ENCODE results near the gene RNF223. TPM values are rescaled to one million over a fixed set of nuclear protein-coding genes. Genes with fewer than 3 reads are reported as not detected.

Gene RNF223
- total and polyA plus RNA-seq, 2 of the 13 experiments (the other 11 are each of a cell fraction or from before 2014, with no cell fraction given) = 0.03 TPM; not detected in 1

DNA sequence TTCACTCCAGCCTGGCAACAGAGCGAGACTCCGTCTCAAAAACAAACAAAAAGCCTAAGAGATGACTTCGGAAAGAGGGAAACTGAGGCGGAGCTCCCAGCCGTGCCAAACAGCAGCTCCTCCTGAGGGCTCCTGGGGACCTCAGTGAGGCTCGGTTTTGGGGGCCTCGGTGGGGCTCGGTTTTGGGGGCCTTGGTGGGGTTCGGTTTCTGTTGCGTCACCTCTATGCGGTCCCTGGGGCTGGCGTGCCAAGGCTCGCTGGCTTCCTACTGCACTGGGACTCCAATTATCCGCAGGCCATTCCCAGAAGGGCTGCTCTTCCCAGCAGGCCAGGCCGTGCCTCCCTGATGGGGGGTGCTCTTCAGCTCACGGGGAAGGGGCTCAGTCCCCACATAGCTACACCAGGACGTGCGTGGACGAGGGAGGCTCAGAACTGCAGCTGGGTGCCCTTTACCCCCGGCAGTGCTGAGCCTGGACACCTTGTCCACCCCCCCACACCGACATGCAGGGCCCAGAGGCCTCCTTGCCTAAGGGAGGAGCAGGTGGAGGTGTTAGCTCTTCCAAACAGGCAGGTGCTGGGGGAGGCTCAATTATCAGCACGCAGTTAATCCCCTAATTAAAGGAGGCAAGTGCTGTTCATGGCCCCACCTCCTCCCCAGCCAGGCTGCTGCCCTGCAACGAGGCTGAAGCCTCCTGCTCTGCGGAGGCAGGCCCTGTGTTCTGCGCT lies 46.9 kb upstream of the RNF223 start:
- FAIRE-seq (no peak), DNase-seq (ENCODE audit: low spot score) (no peak), ATAC-seq (no peak)
- Histone ChIP-seq H3K4me3 (replicated peaks in 1 of 3; ENCODE audit: insufficient read depth in 1 of 3, low read depth in 2 of 3, low read length in 3 of 3) (no peak overlapping the region), H3K9me3 (ENCODE audit: low read length) (no peaks in the 10 kb centered on the region), H3K79me2 (ENCODE audit: insufficient read depth, low read length) (no peaks in the 10 kb centered on the region), H3K9ac (ENCODE audit: insufficient read depth, low read depth, low read length) (no peak overlapping the region), H3K27me3 (ENCODE audit: control insufficient read depth in 1 of 2, insufficient read depth in 2 of 2, low read length in 2 of 2) (peaks cover 7 to 37% of the 10 kb centered on the region in 2 experiments; a peak in 4 of 5 replicates), H3K4me2 (ENCODE audit: low read depth, low read length) (no peak overlapping the region), H3K4me1 (ENCODE audit: insufficient read depth, low read length) (peaks cover 64% of the 10 kb centered on the region), H4K20me1 (ENCODE audit: insufficient read depth, low read length) (no peaks in the 10 kb centered on the region), H3K27ac (ENCODE audit: extremely low read length, insufficient read depth, low read length) (no peak overlapping the region), H2AFZ (ENCODE audit: low read length) (no peak overlapping the region), H3K36me3 (replicated peaks in 1 of 2; ENCODE audit: control insufficient read depth in 1 of 2, insufficient read depth in 2 of 2, low read length in 2 of 2) (no peaks in the 10 kb centered on the region)
- intact Hi-C loops (cut with micrococcal nuclease; ENCODE audit: unreplicated experiment) (loop anchor here (5.0 kb wide), 3 partner anchors 111 to 171 kb away; partner anchors contain the start of genes B3GALT6 and SDF4), in situ Hi-C loops (cut with HindIII; ENCODE audit: extremely low pct_ligation_motif_present, low pct_unique_long_range_greater_than_20kb) (no loop called here)
- POLR2A ChIA-PET = interaction anchor here (1.2 to 2.1 kb wide), 2 partner anchors 110 to 129 kb away, joined by 3 to 7 read pairs; no protein-coding TSS in a partner anchor
- CTCF ChIA-PET (ENCODE audit: low intra/inter-chr PET ratio, low total read pairs) = interaction anchor here (0.8 to 1.4 kb wide), 2 partner anchors 129 to 171 kb away, joined by 4 to 8 read pairs; no protein-coding TSS in a partner anchor
- 36% methylated on average over 14 of the region's 25 CpGs for WGBS (ENCODE audit: low lambda C conversion rate)
- no TSS peak for BruUV-seq (replicated peaks)
- TF ChIP-seq ZBTB25 (CRISPR knock-in tag; IDR thresholded peaks at IDR 0.05) (no peak), ZNF432 (CRISPR knock-in tag; IDR thresholded peaks at IDR 0.05; ENCODE audit: borderline replicate concordance) (no peak), ATF7-NPFF (CRISPR knock-in tag; IDR thresholded peaks at IDR 0.05; ENCODE audit: low read depth) (no peak), TBX3 (IDR thresholded peaks at IDR 0.05; ENCODE audit: borderline replicate concordance) (no peak)

DNA sequence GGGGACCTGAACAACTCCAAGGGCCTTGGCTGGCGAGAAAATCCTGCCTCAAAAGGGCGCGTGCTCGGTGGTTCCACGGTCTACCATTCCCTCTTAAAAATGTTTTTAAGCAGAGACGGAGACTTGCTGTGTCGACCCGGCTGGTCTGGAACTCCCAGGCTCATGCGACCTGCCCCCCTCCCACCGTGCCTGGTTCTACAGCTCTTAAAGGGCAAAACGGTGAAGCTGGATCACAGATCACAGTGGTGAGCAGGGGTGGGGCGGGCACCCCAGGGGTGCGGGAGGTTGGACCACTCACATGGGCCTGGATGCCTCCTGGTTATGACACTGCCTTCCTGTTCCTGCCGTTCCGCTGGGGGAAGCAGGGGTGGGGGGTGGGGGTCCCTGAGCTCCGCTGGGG lies 46.0 kb upstream of the RNF223 start:
- Histone ChIP-seq H3K4me1 (ENCODE audit: insufficient read depth, low read length) (peaks cover 55% of the 10 kb centered on the region), H2AFZ (ENCODE audit: low read length) (no peak overlapping the region), H3K4me3 (replicated peaks in 1 of 3; ENCODE audit: insufficient read depth in 1 of 3, low read depth in 2 of 3, low read length in 3 of 3) (no peak overlapping the region), H3K9me3 (ENCODE audit: low read length) (no peaks in the 10 kb centered on the region), H3K4me2 (ENCODE audit: low read depth, low read length) (no peak overlapping the region), H3K79me2 (ENCODE audit: insufficient read depth, low read length) (no peaks in the 10 kb centered on the region), H3K9ac (ENCODE audit: insufficient read depth, low read depth, low read length) (no peak overlapping the region), H3K27me3 (ENCODE audit: control insufficient read depth in 1 of 2, insufficient read depth in 2 of 2, low read length in 2 of 2) (peaks cover 7 to 37% of the 10 kb centered on the region in 2 experiments; a peak in 4 of 5 replicates), H4K20me1 (ENCODE audit: insufficient read depth, low read length) (no peaks in the 10 kb centered on the region), H3K36me3 (replicated peaks in 1 of 2; ENCODE audit: control insufficient read depth in 1 of 2, insufficient read depth in 2 of 2, low read length in 2 of 2) (no peaks in the 10 kb centered on the region), H3K27ac (ENCODE audit: extremely low read length, insufficient read depth, low read length) (no peak overlapping the region)
- intact Hi-C loops (cut with micrococcal nuclease; ENCODE audit: unreplicated experiment) = loop anchor here (5.0 kb wide), 3 partner anchors 112 to 172 kb away; partner anchors contain the start of genes B3GALT6 and SDF4
- in situ Hi-C loops (cut with HindIII; ENCODE audit: extremely low pct_ligation_motif_present, low pct_unique_long_range_greater_than_20kb) = no loop called here
- DNase-seq (ENCODE audit: low spot score) (no peak), FAIRE-seq (no peak), ATAC-seq (no peak)
- CTCF ChIA-PET (ENCODE audit: low intra/inter-chr PET ratio, low total read pairs) = no interaction called here
- no TSS peak for BruUV-seq (replicated peaks)
- POLR2A ChIA-PET = no interaction called here
- 47% methylated on average over 12 of the region's 16 CpGs for WGBS (ENCODE audit: low lambda C conversion rate)
- TF ChIP-seq NFIB (CRISPR knock-in tag; IDR thresholded peaks at IDR 0.05; ENCODE audit: borderline replicate concordance) (no peak), HDAC2 (CRISPR knock-in tag; IDR thresholded peaks at IDR 0.05) (no peak), TOPORS (CRISPR knock-in tag; IDR thresholded peaks at IDR 0.05) (no peak), ETS1 (CRISPR knock-in tag; IDR thresholded peaks at IDR 0.05) (no peak)
- TF ChIP-seq, protein P1, sequence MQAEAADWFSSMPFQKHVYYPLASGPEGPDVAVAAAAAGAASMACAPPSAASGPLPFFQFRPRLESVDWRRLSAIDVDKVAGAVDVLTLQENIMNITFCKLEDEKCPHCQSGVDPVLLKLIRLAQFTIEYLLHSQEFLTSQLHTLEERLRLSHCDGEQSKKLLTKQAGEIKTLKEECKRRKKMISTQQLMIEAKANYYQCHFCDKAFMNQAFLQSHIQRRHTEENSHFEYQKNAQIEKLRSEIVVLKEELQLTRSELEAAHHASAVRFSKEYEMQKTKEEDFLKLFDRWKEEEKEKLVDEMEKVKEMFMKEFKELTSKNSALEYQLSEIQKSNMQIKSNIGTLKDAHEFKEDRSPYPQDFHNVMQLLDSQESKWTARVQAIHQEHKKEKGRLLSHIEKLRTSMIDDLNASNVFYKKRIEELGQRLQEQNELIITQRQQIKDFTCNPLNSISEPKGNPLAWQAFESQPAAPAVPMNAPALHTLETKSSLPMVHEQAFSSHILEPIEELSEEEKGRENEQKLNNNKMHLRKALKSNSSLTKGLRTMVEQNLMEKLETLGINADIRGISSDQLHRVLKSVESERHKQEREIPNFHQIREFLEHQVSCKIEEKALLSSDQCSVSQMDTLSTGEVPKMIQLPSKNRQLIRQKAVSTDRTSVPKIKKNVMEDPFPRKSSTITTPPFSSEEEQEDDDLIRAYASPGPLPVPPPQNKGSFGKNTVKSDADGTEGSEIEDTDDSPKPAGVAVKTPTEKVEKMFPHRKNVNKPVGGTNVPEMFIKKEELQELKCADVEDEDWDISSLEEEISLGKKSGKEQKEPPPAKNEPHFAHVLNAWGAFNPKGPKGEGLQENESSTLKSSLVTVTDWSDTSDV (CRISPR knock-in tag; IDR thresholded peaks at IDR 0.05) = no peak

Data from HepG2 (cell line).